ENCODE measurements around the gene SVEP1. TPM values are rescaled to one million over a fixed set of nuclear protein-coding genes. Genes with fewer than 3 reads are reported as not detected.

The SVEP1 gene
- polyA plus RNA-seq, 1 experiment = 24.8 TPM

DNA sequence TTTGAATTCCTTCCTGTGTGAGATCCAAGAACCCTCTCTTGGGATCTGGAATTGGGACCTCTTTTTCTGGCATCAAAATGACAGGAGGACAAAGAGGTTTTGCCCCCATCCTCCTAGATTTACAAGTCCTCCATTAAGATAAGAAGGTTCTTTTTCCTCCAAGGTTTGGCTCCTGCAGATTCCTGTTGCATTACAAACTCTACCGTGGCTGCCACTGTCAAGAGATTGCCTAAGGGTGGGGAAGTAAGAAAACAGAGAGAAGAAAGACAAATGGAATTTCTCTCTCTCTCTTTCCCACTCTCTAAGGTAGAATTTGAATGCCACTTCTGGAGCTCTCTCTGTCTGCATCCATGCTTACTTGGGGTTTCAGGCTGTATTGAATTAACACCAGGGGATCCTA, 12.0 kb upstream of the SVEP1 start:
- TF ChIP-seq, protein P1, sequence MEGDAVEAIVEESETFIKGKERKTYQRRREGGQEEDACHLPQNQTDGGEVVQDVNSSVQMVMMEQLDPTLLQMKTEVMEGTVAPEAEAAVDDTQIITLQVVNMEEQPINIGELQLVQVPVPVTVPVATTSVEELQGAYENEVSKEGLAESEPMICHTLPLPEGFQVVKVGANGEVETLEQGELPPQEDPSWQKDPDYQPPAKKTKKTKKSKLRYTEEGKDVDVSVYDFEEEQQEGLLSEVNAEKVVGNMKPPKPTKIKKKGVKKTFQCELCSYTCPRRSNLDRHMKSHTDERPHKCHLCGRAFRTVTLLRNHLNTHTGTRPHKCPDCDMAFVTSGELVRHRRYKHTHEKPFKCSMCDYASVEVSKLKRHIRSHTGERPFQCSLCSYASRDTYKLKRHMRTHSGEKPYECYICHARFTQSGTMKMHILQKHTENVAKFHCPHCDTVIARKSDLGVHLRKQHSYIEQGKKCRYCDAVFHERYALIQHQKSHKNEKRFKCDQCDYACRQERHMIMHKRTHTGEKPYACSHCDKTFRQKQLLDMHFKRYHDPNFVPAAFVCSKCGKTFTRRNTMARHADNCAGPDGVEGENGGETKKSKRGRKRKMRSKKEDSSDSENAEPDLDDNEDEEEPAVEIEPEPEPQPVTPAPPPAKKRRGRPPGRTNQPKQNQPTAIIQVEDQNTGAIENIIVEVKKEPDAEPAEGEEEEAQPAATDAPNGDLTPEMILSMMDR (IDR thresholded peaks at IDR 0.05; ENCODE audit: insufficient read depth, low read depth, low read length) = no peak
- CTCF ChIA-PET = no interaction called here
- no peak overlapping the region for H3K4me3 ChIP-seq (ENCODE audit: low read depth, low read length)
- no peaks in the 10 kb centered on the region for H3K27me3 ChIP-seq (ENCODE audit: control insufficient read depth, insufficient read depth, low read length)
- DNase-seq (ENCODE audit: low read depth) = no peak
- H3K36me3 ChIP-seq (ENCODE audit: control insufficient read depth, insufficient read depth, low read length) = no peaks in the 10 kb centered on the region
- POLR2A ChIA-PET = no interaction called here

DNA sequence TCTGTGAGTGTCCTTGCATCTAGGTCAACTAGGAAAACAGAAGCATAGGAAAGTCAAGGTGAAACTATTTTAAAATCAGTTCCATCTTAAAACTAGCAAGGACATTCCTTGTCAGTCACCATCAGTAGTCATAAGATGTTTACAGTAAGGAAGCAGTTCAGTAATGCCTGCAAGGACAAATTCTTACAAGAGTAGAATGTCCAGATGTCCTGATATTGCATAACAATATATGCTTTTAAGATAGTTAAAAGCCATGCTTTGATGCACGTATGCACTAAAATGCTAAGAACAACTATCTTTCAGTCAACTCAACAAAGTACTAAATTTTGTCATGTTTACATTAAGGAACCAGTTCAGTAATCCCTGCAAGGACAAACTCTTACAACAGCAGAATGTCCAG, 11.3 kb upstream of the SVEP1 start:
- DNase-seq (ENCODE audit: low read depth) = no peak
- Histone ChIP-seq H3K27me3 (ENCODE audit: control insufficient read depth, insufficient read depth, low read length) (no peaks in the 10 kb centered on the region), H3K36me3 (ENCODE audit: control insufficient read depth, insufficient read depth, low read length) (no peaks in the 10 kb centered on the region), H3K4me3 (ENCODE audit: low read depth, low read length) (no peak overlapping the region)
- CTCF ChIA-PET = no interaction called here
- POLR2A ChIA-PET = no interaction called here
- TF ChIP-seq, protein P1 (IDR thresholded peaks at IDR 0.05; ENCODE audit: insufficient read depth, low read depth, low read length) = no peak

DNA sequence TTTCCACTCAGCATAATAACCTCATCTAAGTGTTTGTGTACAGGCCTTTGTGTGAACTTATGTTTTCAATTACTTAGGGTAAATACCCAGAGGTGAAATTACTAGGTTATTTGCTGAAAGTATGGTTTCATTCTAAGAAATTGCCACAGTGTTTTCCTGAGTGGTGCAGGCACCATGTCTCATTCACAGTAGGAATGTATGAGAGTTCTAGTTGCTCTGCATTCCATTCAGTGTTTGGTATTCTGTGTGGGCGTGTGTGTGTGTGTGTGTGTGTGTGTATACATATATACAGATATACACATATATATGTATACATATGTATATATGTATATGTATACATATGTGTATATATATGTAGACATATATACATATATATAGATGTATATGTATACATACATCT, 8.8 kb upstream of the SVEP1 start:
- Histone ChIP-seq H3K36me3 (ENCODE audit: control insufficient read depth, insufficient read depth, low read length) (no peaks in the 10 kb centered on the region), H3K27me3 (ENCODE audit: control insufficient read depth, insufficient read depth, low read length) (no peaks in the 10 kb centered on the region), H3K4me3 (ENCODE audit: low read depth, low read length) (no peak overlapping the region)
- CTCF ChIA-PET = no interaction called here
- no peak for DNase-seq (ENCODE audit: low read depth)
- TF ChIP-seq, protein P1 (IDR thresholded peaks at IDR 0.05; ENCODE audit: insufficient read depth, low read depth, low read length) = no peak
- POLR2A ChIA-PET = no interaction called here

DNA sequence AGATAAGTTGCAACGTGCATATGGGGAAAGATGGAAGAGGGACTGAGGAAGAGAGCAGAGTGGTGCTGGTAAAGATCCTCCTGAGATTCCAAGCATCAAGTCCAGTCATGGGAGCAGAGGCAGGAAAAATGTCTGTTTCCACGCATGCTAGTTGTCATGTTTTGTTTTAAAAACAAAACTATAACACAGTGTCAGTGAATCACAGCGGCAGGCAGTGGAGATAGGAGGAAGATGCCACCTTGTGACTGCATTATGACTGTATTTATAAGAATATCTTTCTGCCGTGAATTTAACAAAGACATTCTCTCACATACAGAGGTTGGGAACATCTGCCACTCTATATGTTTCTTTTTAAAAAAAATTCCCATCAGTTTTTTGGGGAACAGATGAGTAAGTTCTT, 3.7 kb upstream of the SVEP1 start:
- DNase-seq (ENCODE audit: low read depth) = no peak
- TF ChIP-seq, protein P1 (IDR thresholded peaks at IDR 0.05; ENCODE audit: insufficient read depth, low read depth, low read length) = no peak; the same call in 1 of the 2 replicates
- ChIA-PET POLR2A (interaction anchor here (0.6 kb wide), 1 partner anchor 28 kb away, joined by 3 read pairs; no protein-coding TSS in a partner anchor), CTCF (interaction anchor here (1.0 kb wide), 1 partner anchor 41 kb away, joined by 3 read pairs; no protein-coding TSS in a partner anchor)
- Histone ChIP-seq H3K36me3 (ENCODE audit: control insufficient read depth, insufficient read depth, low read length) (no peaks in the 10 kb centered on the region), H3K4me3 (ENCODE audit: low read depth, low read length) (no peak overlapping the region), H3K27me3 (ENCODE audit: control insufficient read depth, insufficient read depth, low read length) (no peaks in the 10 kb centered on the region)

DNA sequence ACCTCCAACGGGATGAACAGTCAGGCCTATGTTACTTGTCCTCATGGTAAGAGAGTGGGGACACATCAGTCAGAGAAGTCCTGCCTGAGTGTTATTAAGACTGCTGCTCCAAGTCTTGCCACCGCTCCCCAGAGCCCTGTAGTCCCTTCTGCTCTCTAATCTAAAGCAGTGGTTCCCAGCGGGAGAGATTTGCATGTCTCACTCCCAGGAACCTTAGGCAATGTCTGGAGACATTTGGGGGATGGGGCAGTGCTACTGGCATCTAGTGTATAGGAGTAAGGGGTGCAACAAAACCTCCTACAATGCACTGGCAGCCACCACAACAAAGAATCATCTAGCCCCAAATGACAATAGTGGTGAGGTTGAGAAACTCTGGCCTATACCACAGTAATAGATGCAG, 2.6 kb upstream of the SVEP1 start:
- TF ChIP-seq, protein P1 (IDR thresholded peaks at IDR 0.05; ENCODE audit: insufficient read depth, low read depth, low read length) = no peak
- DNase-seq (ENCODE audit: low read depth) = no peak
- H3K4me3 ChIP-seq (ENCODE audit: low read depth, low read length) = no peak overlapping the region
- CTCF ChIA-PET = interaction anchor here (1.0 kb wide), 1 partner anchor 42 kb away, joined by 3 read pairs; no protein-coding TSS in a partner anchor
- H3K27me3 ChIP-seq (ENCODE audit: control insufficient read depth, insufficient read depth, low read length) = no peaks in the 10 kb centered on the region
- POLR2A ChIA-PET = no interaction called here
- no peaks in the 10 kb centered on the region for H3K36me3 ChIP-seq (ENCODE audit: control insufficient read depth, insufficient read depth, low read length)

Measured in BJ (cell line).